Breast epithelium (tissue), 3 donors: ENCODE results near the gene PRKAR1B.

ENCODE experiments used
- CTCF ChIP-seq, 3 donors: fragments of 450-650 bp; IDR thresholded peaks; one replicate each; pipeline ENCODE4 v1.5.1; 2016 to 2017; ENCODE audit warnings: antibody characterized with exemption in 3 of 3, mild to moderate bottlenecking in 3 of 3, moderate library complexity in 3 of 3
- POLR2AphosphoS5 ChIP-seq, 3 donors: sonication (generic); formaldehyde crosslinking; IDR thresholded peaks; one replicate each; pipeline ENCODE4 v1.6.1; 2017; ENCODE audit warnings: antibody characterized with exemption in 3 of 3

GRCh38 chr7:508461-509170, 218.5 kb downstream of the PRKAR1B start:
- no peak for TF ChIP-seq POLR2AphosphoS5 (IDR thresholded peaks at IDR 0.05)
- no peak for TF ChIP-seq CTCF (IDR thresholded peaks at IDR 0.05)
